ENCODE results near the gene TMEM121. TPM values are rescaled to one million over a fixed set of nuclear protein-coding genes. Genes with fewer than 3 reads are reported as not detected.
A peak's percentile ranks its signal among the peaks of the same experiment; 100 is the strongest.

TMEM121 gene
- total and polyA plus RNA-seq, 8 donors: 2.4 to 5.4 (median 3.2) TPM

DNA sequence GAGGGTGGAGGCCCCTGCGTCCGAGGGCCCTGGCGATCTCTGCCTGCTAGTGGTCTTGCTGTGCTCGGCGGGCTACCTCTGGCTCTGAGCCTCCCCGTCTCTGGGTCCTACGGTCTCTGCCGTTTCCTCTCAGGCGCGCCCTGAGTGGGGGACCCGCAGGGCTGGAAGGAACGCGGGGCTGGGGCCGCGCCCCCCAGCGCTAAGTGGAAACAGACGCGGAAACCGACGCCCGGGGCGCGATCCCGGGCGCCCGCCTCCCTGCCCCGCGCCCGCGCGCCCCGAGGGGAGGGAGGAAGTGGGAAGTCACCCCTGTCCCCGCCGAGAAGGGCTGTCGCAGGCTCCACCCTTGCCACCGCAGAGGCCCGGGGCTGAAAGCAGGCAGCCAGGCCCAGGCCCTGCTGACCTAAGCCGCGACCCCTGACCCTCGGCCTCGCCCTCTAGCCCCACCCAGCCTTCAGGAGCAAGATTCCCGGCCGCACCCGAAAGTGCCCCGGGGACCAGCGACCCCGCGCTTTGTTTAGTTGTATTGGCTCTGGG, 38.9 kb upstream of the TMEM121 start:
- Histone ChIP-seq H3K27me3 (peaks cover 0 to 46% of the 10 kb centered on the region in 2 donors), H3K4me3 (peak overlapping the region; percentile 46 to 81), H3K27ac (peak overlapping the region; percentile 85 to 97), H3K36me3 (no peaks in the 10 kb centered on the region), H3K4me1 (peaks cover 39 to 90% of the 10 kb centered on the region in 2 donors), H3K9me3 (no peaks in the 10 kb centered on the region)
- DNase-seq (peak in 2 of 4 donors; percentile 83 to 94), ATAC-seq (peak; percentile 7)
- intact Hi-C loops (cut with DNase I): loop anchor here in 1 of 2 donors (5.0 kb wide), 1 partner anchor 115 kb away; no protein-coding TSS in a partner anchor
- TF ChIP-seq, protein P1, sequence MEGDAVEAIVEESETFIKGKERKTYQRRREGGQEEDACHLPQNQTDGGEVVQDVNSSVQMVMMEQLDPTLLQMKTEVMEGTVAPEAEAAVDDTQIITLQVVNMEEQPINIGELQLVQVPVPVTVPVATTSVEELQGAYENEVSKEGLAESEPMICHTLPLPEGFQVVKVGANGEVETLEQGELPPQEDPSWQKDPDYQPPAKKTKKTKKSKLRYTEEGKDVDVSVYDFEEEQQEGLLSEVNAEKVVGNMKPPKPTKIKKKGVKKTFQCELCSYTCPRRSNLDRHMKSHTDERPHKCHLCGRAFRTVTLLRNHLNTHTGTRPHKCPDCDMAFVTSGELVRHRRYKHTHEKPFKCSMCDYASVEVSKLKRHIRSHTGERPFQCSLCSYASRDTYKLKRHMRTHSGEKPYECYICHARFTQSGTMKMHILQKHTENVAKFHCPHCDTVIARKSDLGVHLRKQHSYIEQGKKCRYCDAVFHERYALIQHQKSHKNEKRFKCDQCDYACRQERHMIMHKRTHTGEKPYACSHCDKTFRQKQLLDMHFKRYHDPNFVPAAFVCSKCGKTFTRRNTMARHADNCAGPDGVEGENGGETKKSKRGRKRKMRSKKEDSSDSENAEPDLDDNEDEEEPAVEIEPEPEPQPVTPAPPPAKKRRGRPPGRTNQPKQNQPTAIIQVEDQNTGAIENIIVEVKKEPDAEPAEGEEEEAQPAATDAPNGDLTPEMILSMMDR (IDR thresholded peaks at IDR 0.05): no peak

DNA sequence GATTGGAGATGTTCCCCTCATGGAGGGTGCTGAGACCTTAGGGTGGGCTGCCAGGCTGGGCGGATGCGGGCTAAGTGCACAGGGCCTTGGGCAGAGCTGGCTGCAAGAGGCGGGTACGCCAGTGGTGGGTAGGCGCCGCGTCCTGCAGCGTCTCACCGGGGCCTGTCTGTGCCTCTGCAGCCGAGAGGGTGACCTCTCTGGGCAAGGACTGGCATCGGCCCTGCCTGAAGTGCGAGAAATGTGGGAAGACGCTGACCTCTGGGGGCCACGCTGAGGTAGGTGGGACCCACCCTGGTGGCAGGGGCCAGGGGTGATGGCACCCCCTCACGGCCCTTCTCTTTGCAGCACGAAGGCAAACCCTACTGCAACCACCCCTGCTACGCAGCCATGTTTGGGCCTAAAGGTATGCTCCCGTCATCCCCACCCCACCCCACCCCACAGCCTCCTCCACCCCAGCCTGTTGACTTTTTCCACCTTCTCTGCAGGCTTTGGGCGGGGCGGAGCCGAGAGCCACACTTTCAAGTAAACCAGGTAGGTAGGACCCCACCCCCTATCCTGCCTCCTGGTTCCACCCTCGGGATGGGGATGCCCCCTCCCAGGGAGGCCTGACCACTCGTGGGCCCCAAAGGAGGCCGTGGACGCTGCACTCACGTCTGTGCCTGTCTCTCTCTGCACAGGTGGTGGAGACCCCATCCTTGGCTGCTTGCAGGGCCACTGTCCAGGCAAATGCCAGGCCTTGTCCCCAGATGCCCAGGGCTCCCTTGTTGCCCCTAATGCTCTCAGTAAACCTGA, 38.2 kb upstream of the TMEM121 start:
- intact Hi-C loops (cut with DNase I): loop anchor here in 1 of 2 donors (5.0 kb wide), 1 partner anchor 116 kb away; no protein-coding TSS in a partner anchor

DNA sequence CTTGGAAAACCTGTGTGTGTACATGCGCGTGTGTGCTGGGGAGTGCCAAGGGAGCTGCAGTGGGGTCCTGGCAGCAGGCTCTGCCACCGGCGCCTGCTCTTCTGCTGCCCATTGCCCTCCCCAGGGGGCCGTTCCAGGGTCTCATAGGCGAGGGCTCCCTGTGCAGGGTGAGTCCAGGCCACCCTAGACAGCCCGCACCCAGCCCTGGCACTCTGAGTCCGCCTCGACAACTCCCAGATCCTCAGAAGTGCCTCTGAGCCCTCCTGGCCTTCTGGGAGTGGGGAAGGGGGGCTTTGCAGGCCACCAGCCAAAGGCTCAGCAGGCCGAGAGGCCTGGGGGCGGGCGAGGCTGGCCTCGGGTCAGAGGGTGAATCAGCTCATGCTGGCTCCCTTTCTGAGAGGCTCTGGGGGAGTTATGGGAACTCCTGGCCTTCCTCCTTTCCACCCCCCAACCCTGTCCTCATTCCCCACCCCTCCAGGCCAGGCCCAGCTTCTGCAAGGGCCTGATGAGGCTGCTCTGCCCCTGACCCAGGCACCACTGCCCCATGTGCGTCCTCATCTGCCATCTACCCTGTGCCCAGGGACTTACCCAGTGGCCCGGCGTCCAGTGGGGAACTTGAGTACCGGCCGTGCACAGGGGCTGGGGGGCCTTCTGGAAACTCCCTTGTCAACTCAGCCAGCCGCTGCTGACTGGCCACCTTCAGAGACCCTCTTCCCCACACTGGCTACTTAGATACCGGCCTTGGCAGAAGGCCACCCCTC, 37.4 kb upstream of the TMEM121 start:
- H3K36me3 ChIP-seq: peaks cover 0 to 3% of the 10 kb centered on the region in 2 donors
- ATAC-seq (no peak), DNase-seq (no peak)
- no peaks in the 10 kb centered on the region for H3K9me3 ChIP-seq
- peaks cover 0 to 44% of the 10 kb centered on the region in 2 donors for H3K27me3 ChIP-seq
- peak overlapping the region in 1 of 2 donors; percentile 81 for H3K4me3 ChIP-seq
- intact Hi-C loops (cut with DNase I): loop anchor here in 1 of 2 donors (5.0 kb wide), 1 partner anchor 117 kb away; no protein-coding TSS in a partner anchor
- peaks cover 27 to 76% of the 10 kb centered on the region in 2 donors for H3K4me1 ChIP-seq
- TF ChIP-seq, protein P1 (IDR thresholded peaks at IDR 0.05): no peak
- peak overlapping the region; percentile 95 to 97 for H3K27ac ChIP-seq

More for the DNA sequence above, 38.2 kb upstream of the TMEM121 start:
- Histone ChIP-seq H3K9me3 (no peaks in the 10 kb centered on the region), H3K4me3 (peak overlapping the region; percentile 46 to 81), H3K4me1 (peaks cover 33 to 84% of the 10 kb centered on the region in 2 donors), H3K36me3 (no peaks in the 10 kb centered on the region), H3K27ac (peak overlapping the region; percentile 95 to 97), H3K27me3 (peaks cover 0 to 44% of the 10 kb centered on the region in 2 donors)
- peak in 1 of 4 donors; percentile 76 for DNase-seq
- TF ChIP-seq, protein P1 (IDR thresholded peaks at IDR 0.05): no peak
- ATAC-seq: peak; percentile 3

DNA sequence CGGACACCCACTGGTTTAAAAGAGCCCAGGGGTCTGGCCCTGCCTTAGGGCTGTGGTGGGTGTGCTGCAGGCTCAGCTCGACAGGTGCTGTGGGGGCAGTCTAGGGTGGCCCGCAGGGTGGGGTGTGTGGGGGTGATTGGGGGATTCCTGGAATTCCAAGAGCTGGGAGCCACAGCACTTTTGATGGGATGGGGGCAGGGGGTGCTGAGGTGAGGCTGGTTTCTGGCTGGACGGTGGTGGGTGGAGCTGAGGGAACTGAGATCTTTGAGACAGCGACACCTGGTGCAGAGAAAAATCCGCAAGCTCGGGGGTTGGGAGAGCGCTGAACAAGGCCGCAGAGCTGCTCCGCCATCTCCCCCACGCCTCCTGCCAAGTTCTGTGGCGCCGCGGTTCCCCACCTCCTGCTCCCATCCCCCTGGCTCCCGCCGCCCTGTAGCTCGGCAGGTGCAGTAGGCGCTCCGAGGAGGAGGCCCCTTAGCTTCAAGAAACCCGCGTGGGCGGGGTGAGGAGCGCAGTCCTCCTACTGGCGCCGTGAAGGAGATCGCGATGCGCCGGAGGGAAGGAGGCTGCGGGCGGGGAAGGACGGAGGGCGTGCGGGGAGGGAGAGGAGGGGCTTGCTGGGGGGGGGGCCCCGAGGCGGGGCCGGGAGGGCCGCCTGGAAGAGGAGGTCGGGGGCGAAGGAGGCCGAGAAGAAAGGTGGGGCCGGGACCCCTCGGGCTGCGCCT, 36.7 kb upstream of the TMEM121 start:
- DNase-seq: peak; percentile 86 to 92 (median 90)
- Histone ChIP-seq H3K9me3 (no peaks in the 10 kb centered on the region), H3K27me3 (peaks cover 0 to 39% of the 10 kb centered on the region in 2 donors), H3K4me1 (peaks cover 25 to 68% of the 10 kb centered on the region in 2 donors), H3K4me3 (peak overlapping the region; percentile 60 to 81), H3K36me3 (peaks cover 0 to 6% of the 10 kb centered on the region in 2 donors), H3K27ac (peak overlapping the region; percentile 95 to 97)
- intact Hi-C loops (cut with DNase I): loop anchor here in 1 of 2 donors (5.0 kb wide), 1 partner anchor 117 kb away; no protein-coding TSS in a partner anchor
- TF ChIP-seq, protein P1 (IDR thresholded peaks at IDR 0.05): peak; percentile 42 to 53
- peak; percentile 32 for ATAC-seq
